Measurements from ENCODE around the gene EXT2.

Gene EXT2

DNA sequence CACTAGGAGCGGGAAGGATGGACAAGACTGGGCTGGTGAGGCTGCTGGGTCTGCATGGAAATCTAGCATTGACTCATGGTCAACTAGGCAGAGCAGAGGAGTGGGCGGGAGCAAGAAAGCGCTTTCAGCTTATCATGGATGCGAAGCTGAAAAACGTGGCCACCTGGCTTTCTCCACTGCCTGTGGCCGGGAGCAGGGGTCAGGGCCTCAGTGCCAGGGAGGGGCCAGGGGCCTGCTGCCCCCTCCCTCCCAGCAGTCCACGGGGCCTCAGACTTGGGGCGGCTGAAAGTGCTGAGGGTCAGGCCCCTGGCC is 168.9 kb downstream of the EXT2 start:
- TF ChIP-seq MYC (IDR thresholded peaks at IDR 0.05; ENCODE audit: low read depth, low read length) = no peak
- no peak for TF ChIP-seq POLR2A (IDR thresholded peaks at IDR 0.05; ENCODE audit: extremely low read depth, insufficient read length)
- TF ChIP-seq, protein P1, sequence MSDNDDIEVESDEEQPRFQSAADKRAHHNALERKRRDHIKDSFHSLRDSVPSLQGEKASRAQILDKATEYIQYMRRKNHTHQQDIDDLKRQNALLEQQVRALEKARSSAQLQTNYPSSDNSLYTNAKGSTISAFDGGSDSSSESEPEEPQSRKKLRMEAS (IDR thresholded peaks at IDR 0.05; ENCODE audit: low read depth, low read length) = no peak
- TF ChIP-seq, protein P2, sequence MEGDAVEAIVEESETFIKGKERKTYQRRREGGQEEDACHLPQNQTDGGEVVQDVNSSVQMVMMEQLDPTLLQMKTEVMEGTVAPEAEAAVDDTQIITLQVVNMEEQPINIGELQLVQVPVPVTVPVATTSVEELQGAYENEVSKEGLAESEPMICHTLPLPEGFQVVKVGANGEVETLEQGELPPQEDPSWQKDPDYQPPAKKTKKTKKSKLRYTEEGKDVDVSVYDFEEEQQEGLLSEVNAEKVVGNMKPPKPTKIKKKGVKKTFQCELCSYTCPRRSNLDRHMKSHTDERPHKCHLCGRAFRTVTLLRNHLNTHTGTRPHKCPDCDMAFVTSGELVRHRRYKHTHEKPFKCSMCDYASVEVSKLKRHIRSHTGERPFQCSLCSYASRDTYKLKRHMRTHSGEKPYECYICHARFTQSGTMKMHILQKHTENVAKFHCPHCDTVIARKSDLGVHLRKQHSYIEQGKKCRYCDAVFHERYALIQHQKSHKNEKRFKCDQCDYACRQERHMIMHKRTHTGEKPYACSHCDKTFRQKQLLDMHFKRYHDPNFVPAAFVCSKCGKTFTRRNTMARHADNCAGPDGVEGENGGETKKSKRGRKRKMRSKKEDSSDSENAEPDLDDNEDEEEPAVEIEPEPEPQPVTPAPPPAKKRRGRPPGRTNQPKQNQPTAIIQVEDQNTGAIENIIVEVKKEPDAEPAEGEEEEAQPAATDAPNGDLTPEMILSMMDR (IDR thresholded peaks at IDR 0.05; ENCODE audit: low read depth, low read length) = no peak
- no peak for DNase-seq (ENCODE audit: low read depth)
- H3K4me3 ChIP-seq (ENCODE audit: low read depth, low read length) = no peak overlapping the region

DNA sequence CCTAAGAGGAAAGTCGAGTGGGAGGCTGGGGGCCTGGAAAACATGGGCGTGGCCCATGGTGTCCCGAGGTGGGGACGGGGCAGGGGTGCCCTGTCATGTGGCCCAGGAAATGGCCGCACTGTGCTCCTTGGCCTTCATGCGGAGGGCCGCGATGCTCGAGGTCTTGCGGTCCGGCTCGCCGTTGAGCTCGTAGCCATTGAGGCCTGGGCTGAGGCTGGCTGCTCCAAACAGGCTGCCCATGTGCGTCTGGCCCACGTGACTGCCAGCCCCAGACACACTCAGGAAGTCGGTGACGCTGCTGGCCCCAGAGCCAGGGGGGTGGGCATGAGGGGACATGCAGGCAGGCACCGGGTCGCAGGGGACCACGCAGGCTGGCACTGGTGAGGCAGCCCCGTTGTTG is 169.3 kb downstream of the EXT2 start:
- DNase-seq (ENCODE audit: low read depth) = no peak
- no peak overlapping the region for H3K4me3 ChIP-seq (ENCODE audit: low read depth, low read length)
- TF ChIP-seq POLR2A (IDR thresholded peaks at IDR 0.05; ENCODE audit: extremely low read depth, insufficient read length) (no peak), MYC (IDR thresholded peaks at IDR 0.05; ENCODE audit: low read depth, low read length) (no peak)
- TF ChIP-seq, protein P2 (IDR thresholded peaks at IDR 0.05; ENCODE audit: low read depth, low read length) = no peak
- TF ChIP-seq, protein P1 (IDR thresholded peaks at IDR 0.05; ENCODE audit: low read depth, low read length) = no peak

DNA sequence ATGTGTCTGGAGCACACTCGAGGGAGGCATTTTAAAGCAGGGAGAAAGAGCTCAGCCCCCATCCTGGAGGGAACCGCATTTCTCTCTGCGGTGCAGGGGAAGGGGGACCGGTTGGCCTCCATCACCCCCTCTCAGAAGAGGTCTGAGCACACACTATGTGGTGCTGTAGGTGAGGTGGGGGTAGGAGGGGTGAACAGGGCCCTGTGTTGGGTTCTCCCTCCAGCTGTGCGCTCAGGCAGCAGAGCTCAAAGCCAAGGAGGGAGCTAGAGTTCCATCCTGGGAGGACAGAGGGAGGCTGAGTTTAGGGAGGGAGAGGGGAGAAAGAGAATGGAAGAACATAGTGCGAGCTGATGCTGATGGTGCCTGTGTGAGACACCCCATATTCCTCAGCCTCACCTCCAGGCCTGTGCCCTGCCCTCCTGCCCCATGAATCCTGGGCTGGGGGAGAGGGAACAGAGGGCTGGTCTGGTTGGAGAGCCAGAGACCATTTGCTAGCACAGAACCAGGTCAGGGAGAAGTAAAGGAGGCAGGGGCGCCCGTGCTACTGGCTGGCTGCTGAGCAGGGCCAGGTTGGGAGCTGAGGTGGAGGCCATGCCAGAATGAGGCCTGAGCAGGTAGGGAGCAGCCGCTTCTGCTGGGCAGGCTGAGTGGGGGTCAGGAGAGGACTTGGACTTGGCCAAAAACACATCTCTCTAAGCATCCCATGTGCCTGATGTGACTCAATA is 170.7 kb downstream of the EXT2 start:
- TF ChIP-seq MYC (IDR thresholded peaks at IDR 0.05; ENCODE audit: low read depth, low read length) (no peak), POLR2A (IDR thresholded peaks at IDR 0.05; ENCODE audit: extremely low read depth, insufficient read length) (no peak)
- TF ChIP-seq, protein P1 (IDR thresholded peaks at IDR 0.05; ENCODE audit: low read depth, low read length) = no peak
- TF ChIP-seq, protein P2 (IDR thresholded peaks at IDR 0.05; ENCODE audit: low read depth, low read length) = no peak
- no peak for DNase-seq (ENCODE audit: low read depth)
- H3K4me3 ChIP-seq (ENCODE audit: low read depth, low read length) = no peak overlapping the region

DNA sequence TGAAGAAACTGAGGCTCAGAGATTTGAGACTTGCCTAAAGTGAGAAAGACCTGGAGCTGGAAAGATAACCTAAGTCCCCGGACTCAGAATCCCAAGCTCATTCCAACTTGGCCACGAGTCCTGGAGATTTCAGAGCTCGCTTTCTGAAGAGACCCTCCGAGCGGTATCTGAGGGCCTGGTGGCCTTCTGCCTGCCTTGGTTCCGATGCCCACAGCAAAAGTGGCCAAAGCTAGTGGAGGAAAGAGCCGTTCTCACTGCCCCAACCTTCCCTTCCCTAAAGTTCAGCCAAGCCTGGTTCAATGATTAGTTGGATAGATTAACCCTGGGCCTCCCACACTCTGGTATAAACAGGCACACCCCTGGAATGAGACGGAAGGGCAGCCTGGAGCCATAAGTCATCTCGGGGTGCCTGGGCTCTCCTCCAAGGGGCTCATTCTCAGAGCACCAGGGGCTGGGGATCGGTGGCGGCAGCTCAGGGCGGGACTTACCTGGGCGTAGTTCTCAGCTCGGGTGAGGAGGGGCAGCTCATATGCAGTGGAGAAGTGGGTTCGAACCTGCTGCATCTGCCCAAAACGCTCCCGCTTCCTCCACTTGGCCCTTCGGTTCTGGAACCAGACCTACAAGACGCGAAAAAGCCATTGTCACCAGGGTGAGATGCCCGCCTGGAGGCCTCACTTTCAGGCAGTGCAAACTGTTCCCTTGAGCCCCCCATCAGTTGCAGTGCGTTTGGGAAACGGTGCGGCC is 171.7 kb downstream of the EXT2 start:
- no peak overlapping the region for H3K4me3 ChIP-seq (ENCODE audit: low read depth, low read length)
- no peak for TF ChIP-seq POLR2A (IDR thresholded peaks at IDR 0.05; ENCODE audit: extremely low read depth, insufficient read length)
- TF ChIP-seq, protein P2 (IDR thresholded peaks at IDR 0.05; ENCODE audit: low read depth, low read length) = no peak
- TF ChIP-seq MYC (IDR thresholded peaks at IDR 0.05; ENCODE audit: low read depth, low read length) = no peak
- TF ChIP-seq, protein P1 (IDR thresholded peaks at IDR 0.05; ENCODE audit: low read depth, low read length) = no peak
- DNase-seq (ENCODE audit: low read depth) = no peak

GRCh38 chr11:44267750-44268613 is 172.5 kb downstream of the EXT2 start:
- TF ChIP-seq MYC (IDR thresholded peaks at IDR 0.05; ENCODE audit: low read depth, low read length) = no peak; the same call in 1 of the 2 replicates
- TF ChIP-seq POLR2A (IDR thresholded peaks at IDR 0.05; ENCODE audit: extremely low read depth, insufficient read length) = no peak
- TF ChIP-seq, protein P2 (IDR thresholded peaks at IDR 0.05; ENCODE audit: low read depth, low read length) = no peak
- TF ChIP-seq, protein P1 (IDR thresholded peaks at IDR 0.05; ENCODE audit: low read depth, low read length) = no peak
- no peak overlapping the region for H3K4me3 ChIP-seq (ENCODE audit: low read depth, low read length)
- DNase-seq (ENCODE audit: low read depth) = peak; percentile 59

Measured in NB4 (cell line).